Subcutaneous abdominal adipose tissue (tissue), 5 donors: ENCODE data around the gene MLF2.
A peak's percentile ranks its signal among the peaks of the same experiment; 100 is the strongest.

ENCODE experiments used
- H3K27ac ChIP-seq: one replicate; pipeline ENCODE4 v1.7.0; 2013; ENCODE audit warnings: low read depth, mild to moderate bottlenecking, inconsistent platforms, low read length, moderate library complexity
- H3K27me3 ChIP-seq, 5 donors: one replicate each; pipeline ENCODE4 v1.7.0; 2013; ENCODE audit warnings: low read length in 5 of 5, inconsistent platforms in 1 of 5; ENCODE audit not compliant: control insufficient read depth in 5 of 5, insufficient read depth in 4 of 5
- H3K36me3 ChIP-seq, 5 donors: one replicate each; pipeline ENCODE4 v1.7.0; 2013; ENCODE audit warnings: low read length in 5 of 5; ENCODE audit not compliant: control insufficient read depth in 5 of 5, insufficient read depth in 5 of 5
- H3K4me1 ChIP-seq, 5 donors: one replicate each; pipeline ENCODE4 v1.7.0; 2013; ENCODE audit warnings: low read length in 5 of 5, mild to moderate bottlenecking in 3 of 5, moderate library complexity in 1 of 5; ENCODE audit not compliant: control insufficient read depth in 5 of 5, insufficient read depth in 5 of 5
- H3K4me3 ChIP-seq, 5 donors: one replicate each; pipeline ENCODE4 v1.7.0; 2013; ENCODE audit warnings: low read length in 5 of 5, low read depth in 1 of 5
- H3K9ac ChIP-seq, 5 donors: one replicate each; pipeline ENCODE4 v1.7.0; 2013; ENCODE audit warnings: low read length in 5 of 5, mild to moderate bottlenecking in 4 of 5, moderate library complexity in 3 of 5
- H3K9me3 ChIP-seq, 5 donors: one replicate each; pipeline ENCODE4 v1.7.0; 2013; ENCODE audit warnings: low read length in 5 of 5; ENCODE audit not compliant: control insufficient read depth in 5 of 5
- donor health status: healthy.
- donor health status: healthy.
- donor health status: healthy.
- donor health status: healthy.
- donor health status: healthy.

The MLF2 gene

GRCh38 chr12:6765634-6766581 lies 13.0 kb upstream of the MLF2 start, which contains the start of gene PTMS:
Gene PTMS (plus strand): TSS chr12:6766363. CDS start chr12:6766706, 343 bp downstream.
- H3K4me3 ChIP-seq, result peak within 1 kb of the TSS; percentile 71 to 82 (median 81)
- peak within 1 kb of the TSS; percentile 93 for H3K27ac ChIP-seq
- H3K36me3 ChIP-seq, result peaks cover 0 to 17% (median 14%) of the 10 kb centered on the region in 5 donors
- H3K4me1 ChIP-seq, result peaks cover 12 to 59% (median 49%) of the 10 kb centered on the region in 5 donors
- peaks cover 0 to 2% (median 0%) of the 10 kb centered on the region in 5 donors for H3K27me3 ChIP-seq
- peak within 1 kb of the TSS; percentile 48 to 87 (median 69) for H3K9ac ChIP-seq
- no peaks in the 10 kb centered on the region for H3K9me3 ChIP-seq

DNA sequence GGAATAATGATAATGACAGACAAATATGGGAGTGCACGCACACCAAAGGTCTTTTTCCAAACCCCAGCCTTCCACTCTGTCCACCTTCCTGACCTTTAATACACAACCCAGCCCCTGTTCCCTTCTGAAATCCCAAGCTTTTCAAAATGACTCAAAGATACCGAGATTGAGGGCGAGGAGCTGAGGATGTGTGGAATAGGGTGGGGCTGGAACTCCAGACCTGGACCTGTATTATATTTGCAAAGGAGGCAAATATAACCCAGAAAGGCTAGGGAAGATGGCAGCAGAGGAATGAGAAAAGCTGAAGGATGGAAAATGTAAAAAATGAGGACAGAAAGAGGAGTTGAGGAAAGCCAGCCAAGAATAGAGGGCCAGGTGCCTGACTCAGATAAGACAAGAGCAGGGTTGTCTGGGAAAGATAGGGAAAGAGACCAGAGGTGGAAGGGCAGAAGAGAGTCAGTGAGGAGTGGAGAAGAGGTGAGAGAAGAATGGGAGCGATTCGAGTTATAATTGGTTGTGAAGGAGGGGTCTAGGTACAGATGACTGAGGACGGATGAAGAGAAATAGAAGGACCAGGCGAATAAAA lies 12.2 kb upstream of the MLF2 start:
- H3K36me3 ChIP-seq, result peaks cover 0 to 10% (median 9%) of the 10 kb centered on the region in 5 donors
- peak overlapping the region; percentile 93 for H3K27ac ChIP-seq
- H3K4me3 ChIP-seq, result peak overlapping the region in 3 of 5 donors; percentile 81 to 82 (median 81)
- peaks cover 0 to 2% (median 0%) of the 10 kb centered on the region in 5 donors for H3K27me3 ChIP-seq
- peak overlapping the region in 3 of 5 donors; percentile 21 to 59 (median 48) for H3K9ac ChIP-seq
- H3K9me3 ChIP-seq, result no peaks in the 10 kb centered on the region
- H3K4me1 ChIP-seq, result peaks cover 12 to 52% (median 48%) of the 10 kb centered on the region in 5 donors

GRCh38 chr12:6764011-6764828 lies 11.3 kb upstream of the MLF2 start:
- Histone ChIP-seq H3K4me1 (peaks cover 10 to 47% (median 46%) of the 10 kb centered on the region in 5 donors), H3K27ac (peak overlapping the region; percentile 93), H3K27me3 (peaks cover 0 to 2% (median 0%) of the 10 kb centered on the region in 5 donors), H3K9me3 (no peaks in the 10 kb centered on the region), H3K36me3 (peaks cover 0 to 1% (median 0%) of the 10 kb centered on the region in 5 donors), H3K4me3 (peak overlapping the region; percentile 23 to 82 (median 44)), H3K9ac (peak overlapping the region in 1 of 5 donors; percentile 71)

- H3K4me3 ChIP-seq, result peak overlapping the region in 1 of 5 donors; percentile 82
- H3K27me3 ChIP-seq, result peaks cover 0 to 2% (median 0%) of the 10 kb centered on the region in 5 donors
- H3K36me3 ChIP-seq, result no peaks in the 10 kb centered on the region
- H3K9ac ChIP-seq, result no peak overlapping the region
- peak overlapping the region; percentile 93 for H3K27ac ChIP-seq
- no peaks in the 10 kb centered on the region for H3K9me3 ChIP-seq
- peaks cover 8 to 38% (median 38%) of the 10 kb centered on the region in 5 donors for H3K4me1 ChIP-seq
These were observed 10.4 kb upstream of the MLF2 start for GRCh38 chr12:6763380-6763779.

DNA sequence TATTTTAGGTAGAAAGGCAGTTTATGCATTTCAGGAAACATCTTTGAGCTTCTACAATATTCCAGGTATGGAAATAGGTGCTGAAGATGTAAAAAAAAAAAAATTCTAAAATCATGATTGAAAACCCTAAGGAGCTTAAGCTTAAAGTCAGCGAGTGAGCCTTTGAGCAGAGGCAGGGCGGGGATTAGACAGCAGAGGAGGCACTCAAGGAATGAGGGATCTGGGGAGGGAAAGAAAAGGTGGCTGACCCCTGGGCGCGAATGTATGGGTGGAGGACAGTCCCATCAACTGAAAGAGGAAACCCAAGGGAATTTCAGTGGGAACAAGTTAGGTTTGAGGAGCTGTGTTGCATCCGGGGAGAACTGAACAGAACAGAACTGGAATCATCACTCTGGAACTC lies 6.8 kb upstream of the MLF2 start:
- Histone ChIP-seq H3K9ac (no peak overlapping the region), H3K27ac (no peak overlapping the region), H3K4me1 (peaks cover 2 to 14% (median 12%) of the 10 kb centered on the region in 5 donors)

DNA sequence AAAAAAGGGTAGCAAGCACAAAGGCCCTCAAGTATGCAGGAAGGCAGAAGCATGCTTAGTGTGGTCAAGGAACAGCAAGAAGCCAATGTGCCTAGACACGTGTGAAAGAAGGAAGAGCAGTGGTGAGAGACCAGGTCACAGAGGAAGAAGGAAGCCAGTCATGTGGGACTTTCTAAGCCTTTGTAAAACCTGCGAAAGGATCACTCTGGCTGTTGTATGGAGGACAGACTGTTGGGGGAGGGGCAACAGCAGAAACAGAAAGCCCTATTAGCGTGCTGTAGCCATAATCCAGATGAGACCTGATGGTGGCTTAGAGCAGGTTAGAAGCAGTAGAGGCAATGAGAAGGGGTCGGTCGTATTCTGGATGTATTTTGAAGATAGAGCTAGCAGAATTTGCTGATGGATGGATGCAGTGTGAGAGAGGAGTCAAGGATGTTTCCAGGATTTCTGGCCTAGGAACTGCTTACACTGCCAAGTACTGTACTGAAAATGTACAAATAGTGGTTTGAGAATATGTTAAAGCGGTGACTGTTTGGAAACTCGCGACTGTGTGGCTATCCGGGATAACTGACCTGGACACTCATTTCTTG lies 5.7 kb upstream of the MLF2 start:
- H3K27me3 ChIP-seq, result no peaks in the 10 kb centered on the region
- H3K36me3 ChIP-seq, result no peaks in the 10 kb centered on the region
- H3K4me1 ChIP-seq, result peaks cover 5 to 14% (median 11%) of the 10 kb centered on the region in 5 donors
- H3K9me3 ChIP-seq, result no peaks in the 10 kb centered on the region
- H3K9ac ChIP-seq, result no peak overlapping the region
- no peak overlapping the region for H3K27ac ChIP-seq
- H3K4me3 ChIP-seq, result no peak overlapping the region

More for the DNA sequence above, 6.8 kb upstream of the MLF2 start:
- Histone ChIP-seq H3K9me3 (no peaks in the 10 kb centered on the region), H3K36me3 (no peaks in the 10 kb centered on the region), H3K4me3 (no peak overlapping the region), H3K27me3 (peaks cover 0 to 2% (median 0%) of the 10 kb centered on the region in 5 donors)

DNA sequence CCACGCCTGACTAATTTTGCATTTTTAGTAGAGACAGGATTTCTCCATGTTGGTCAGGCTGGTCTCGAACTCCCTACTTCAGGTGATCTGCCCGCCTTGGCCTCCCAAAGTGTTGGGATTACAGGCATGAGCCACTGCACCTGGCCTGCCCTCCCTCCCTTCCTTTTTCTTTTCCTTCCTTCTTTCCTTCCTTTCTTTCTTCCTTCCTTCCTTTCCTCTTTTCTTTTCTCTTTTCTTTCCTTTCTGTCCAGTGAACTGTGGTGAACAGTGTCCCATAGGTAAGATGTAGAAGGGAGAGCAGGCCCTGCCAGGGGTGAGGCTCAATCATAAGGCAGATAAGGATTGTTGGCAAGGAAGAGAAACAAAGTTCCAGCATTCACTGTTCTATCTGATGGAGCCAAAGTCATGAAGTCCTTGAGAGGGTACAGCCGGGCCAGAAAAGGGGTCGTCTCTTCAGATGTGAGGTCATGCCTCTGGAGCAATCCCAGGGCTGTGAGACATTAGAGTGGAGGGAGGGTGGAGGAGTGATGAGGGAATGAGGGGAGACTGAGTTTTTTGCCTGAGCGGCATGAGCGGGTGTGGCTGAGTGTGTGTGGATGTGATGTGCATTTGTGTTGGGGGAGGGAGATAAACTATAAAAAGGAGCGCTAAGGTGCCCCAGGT lies 4.2 kb upstream of the MLF2 start:
- Histone ChIP-seq H3K9me3 (no peaks in the 10 kb centered on the region), H3K4me3 (no peak overlapping the region), H3K36me3 (no peaks in the 10 kb centered on the region), H3K4me1 (peaks cover 6 to 24% (median 15%) of the 10 kb centered on the region in 5 donors), H3K9ac (no peak overlapping the region), H3K27ac (no peak overlapping the region), H3K27me3 (no peaks in the 10 kb centered on the region)

DNA sequence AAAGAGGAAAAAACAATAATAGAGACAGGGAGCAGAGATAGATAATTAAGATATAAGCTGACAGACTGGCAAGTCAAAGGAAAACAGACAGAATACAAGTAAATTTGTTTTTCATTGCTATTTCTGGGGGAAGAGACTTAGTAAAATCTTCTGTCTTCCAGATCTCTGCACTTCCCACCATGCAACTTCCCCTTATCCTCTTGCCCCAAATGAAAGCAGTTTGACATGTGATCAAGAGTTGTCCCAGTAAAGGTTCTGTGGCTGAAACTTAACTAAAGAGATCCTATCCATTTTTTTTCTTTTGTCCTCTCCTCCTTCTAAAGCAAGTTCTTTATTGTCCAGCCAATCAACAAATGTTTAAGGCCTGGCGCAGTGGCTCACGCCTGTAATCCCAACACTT lies 1.5 kb upstream of the MLF2 start:
- Histone ChIP-seq H3K36me3 (peaks cover 5 to 26% (median 21%) of the 10 kb centered on the region in 5 donors), H3K9me3 (no peaks in the 10 kb centered on the region), H3K9ac (peak overlapping the region in 1 of 5 donors; percentile 7), H3K4me3 (no peak overlapping the region), H3K27me3 (no peaks in the 10 kb centered on the region), H3K27ac (peak overlapping the region; percentile 99), H3K4me1 (peaks cover 10 to 31% (median 20%) of the 10 kb centered on the region in 5 donors)
